Activated T-cell treated with anti-CD3 and anti-CD28 coated beads, Interleukin-2, amount 50 U/mL, for 72 hours (primary cell): Measurements from ENCODE around the gene BABAM2. TPM values are rescaled to one million over a fixed set of nuclear protein-coding genes. Genes with fewer than 3 reads are reported as not detected.

Source experiments
- ATAC-seq, 2 donors: fragments of 150-1000 bp; cut with Tn5 transposase; replicated peaks in 1 of 2; 2 replicates each; pipeline ENCODE4 v1.10.0; 2021; ENCODE audit warnings: moderate library complexity in 2 of 2, mild to moderate bottlenecking in 1 of 2
- DNase-seq, 2 donors: peaks; one replicate each; pipeline ENCODE4 v3.0.0; 2021 to 2022; ENCODE audit warnings: mixed read lengths in 1 of 2
- H3K27ac Mint-ChIP-seq: one replicate; pipeline ENCODE4 v1.8.0; 2022; ENCODE audit warnings: mild to moderate bottlenecking, moderate library complexity, mixed read lengths
- H3K27me3 Mint-ChIP-seq: one replicate; pipeline ENCODE4 v1.8.0; 2022; ENCODE audit warnings: low read depth, mixed read lengths
- H3K36me3 Mint-ChIP-seq, 2 donors: one replicate each; pipeline ENCODE4 v1.8.0; 2022; ENCODE audit warnings: mixed read lengths in 2 of 2, mild to moderate bottlenecking in 1 of 2; ENCODE audit not compliant: insufficient read depth in 2 of 2
- H3K4me1 Mint-ChIP-seq: one replicate; pipeline ENCODE4 v1.8.0; 2022; ENCODE audit warnings: low read depth, mixed read lengths
- H3K4me3 Mint-ChIP-seq, 2 donors: one replicate each; pipeline ENCODE4 v1.8.0; 2022; ENCODE audit warnings: mild to moderate bottlenecking in 2 of 2, mixed read lengths in 2 of 2, moderate library complexity in 2 of 2
- H3K9me3 Mint-ChIP-seq, 2 donors: one replicate each; pipeline ENCODE4 v1.8.0; 2022; ENCODE audit warnings: mixed read lengths in 2 of 2
- total RNA-seq, 2 donors: library from RNA; stranded (reverse); gene quantifications; one replicate each; pipeline ENCODE4 v1.2.3, GENCODE V29; 2022

BABAM2 gene
- total RNA-seq, 2 donors from 2014 or later: 96.6 to 97.2 TPM

DNA sequence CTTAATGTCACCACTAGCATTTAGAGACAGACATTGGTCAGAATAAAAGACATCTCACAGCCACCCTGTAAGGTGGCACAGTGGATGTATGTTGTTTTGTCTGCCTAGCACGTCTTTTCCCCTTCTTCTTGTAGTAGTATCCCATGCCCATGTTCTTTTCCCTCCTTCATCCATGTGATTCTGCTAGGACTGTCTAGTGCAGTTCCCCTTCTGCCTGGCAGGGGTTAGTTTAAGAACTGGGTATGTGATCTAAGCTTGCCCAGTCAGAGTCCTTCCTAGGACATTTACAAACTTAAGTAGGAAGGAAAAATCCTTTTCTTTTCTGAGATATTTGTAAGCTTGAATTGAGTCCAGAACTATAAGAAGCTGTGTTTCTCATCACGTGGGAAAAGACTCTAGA is 172.3 kb downstream of the BABAM2 start:
- no peaks in the 10 kb centered on the region for H3K27me3 Mint-ChIP-seq
- H3K36me3 Mint-ChIP-seq: peaks cover 6 to 17% of the 10 kb centered on the region in 2 donors
- H3K27ac Mint-ChIP-seq: no peak overlapping the region
- no peak overlapping the region for H3K4me3 Mint-ChIP-seq
- H3K9me3 Mint-ChIP-seq: peaks cover 0 to 2% of the 10 kb centered on the region in 2 donors
- ATAC-seq (peak; percentile 25), DNase-seq (no peak)
- peaks cover 21% of the 10 kb centered on the region for H3K4me1 Mint-ChIP-seq

DNA sequence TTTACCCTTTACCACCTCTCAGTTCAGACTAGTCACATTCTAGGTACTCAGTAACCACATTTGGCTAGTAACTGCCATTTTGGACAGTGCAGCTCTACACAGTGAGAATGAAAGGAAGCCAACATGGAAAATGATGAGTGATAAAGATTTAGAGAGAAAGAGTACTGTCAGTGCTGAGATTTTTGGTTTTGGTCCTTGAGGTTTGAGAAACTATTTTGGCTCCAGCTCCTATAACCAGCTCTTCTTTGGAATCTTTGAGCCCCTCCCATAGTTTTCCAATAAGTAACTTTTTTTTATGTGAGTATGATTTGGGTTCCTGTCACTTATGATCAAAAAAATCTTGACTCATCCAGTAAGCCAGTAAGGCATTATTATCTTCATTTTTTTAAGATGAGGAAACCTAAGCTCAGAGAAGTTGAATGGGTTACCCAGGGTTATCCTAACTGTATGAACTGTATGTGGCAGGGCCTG is 173.0 kb downstream of the BABAM2 start:
- no peak overlapping the region for H3K27ac Mint-ChIP-seq
- peaks cover 0 to 2% of the 10 kb centered on the region in 2 donors for H3K9me3 Mint-ChIP-seq
- peak; percentile 87 to 99 for ATAC-seq
- peaks cover 21% of the 10 kb centered on the region for H3K4me1 Mint-ChIP-seq
- no peak overlapping the region for H3K4me3 Mint-ChIP-seq
- no peak for DNase-seq
- peaks cover 6 to 13% of the 10 kb centered on the region in 2 donors for H3K36me3 Mint-ChIP-seq
- H3K27me3 Mint-ChIP-seq: no peaks in the 10 kb centered on the region

DNA sequence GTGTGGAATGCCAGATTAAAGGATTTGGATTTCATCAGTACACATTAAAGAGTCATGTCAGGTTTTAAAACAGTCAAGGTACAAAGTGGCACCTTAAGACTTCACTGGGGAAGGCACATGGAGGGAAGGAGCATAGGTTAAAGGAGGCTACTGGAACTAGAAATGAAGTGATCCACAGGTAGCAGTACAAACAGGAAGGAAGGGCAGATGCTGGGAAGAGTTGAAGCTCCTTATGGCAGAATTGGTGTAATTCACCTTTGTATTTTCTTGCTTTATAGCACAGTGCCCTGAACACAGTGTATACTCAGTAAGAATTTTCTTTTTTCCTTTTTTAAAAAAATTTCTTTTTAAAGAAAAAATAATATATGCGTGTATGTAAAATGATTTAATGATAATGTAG is 177.1 kb downstream of the BABAM2 start:
- H3K4me3 Mint-ChIP-seq: no peak overlapping the region
- no peaks in the 10 kb centered on the region for H3K9me3 Mint-ChIP-seq
- H3K27ac Mint-ChIP-seq: no peak overlapping the region
- ATAC-seq (no peak), DNase-seq (no peak)
- H3K27me3 Mint-ChIP-seq: no peaks in the 10 kb centered on the region
- H3K36me3 Mint-ChIP-seq: peaks cover 0 to 2% of the 10 kb centered on the region in 2 donors
- peaks cover 19% of the 10 kb centered on the region for H3K4me1 Mint-ChIP-seq

DNA sequence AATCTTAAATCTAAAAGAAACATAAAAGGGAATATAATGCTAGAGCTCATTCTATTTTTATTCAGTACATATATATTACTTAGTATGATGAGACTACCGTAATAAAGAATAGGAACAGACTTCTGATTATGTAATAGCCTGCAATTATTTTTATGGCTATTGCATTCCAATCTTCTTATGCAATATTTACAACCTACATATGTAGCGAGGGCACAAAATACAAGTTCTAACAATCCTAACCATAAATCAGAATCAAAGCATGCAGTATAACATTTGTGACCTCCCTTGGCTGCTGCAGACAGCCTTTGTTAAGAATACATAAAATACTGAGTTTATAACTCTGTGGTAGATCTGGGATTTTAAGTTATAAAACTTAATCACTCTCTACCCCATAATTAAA is 177.6 kb downstream of the BABAM2 start:
- ATAC-seq: no peak
- Mint-ChIP-seq H3K36me3 (peaks cover 0 to 2% of the 10 kb centered on the region in 2 donors), H3K27me3 (no peaks in the 10 kb centered on the region), H3K27ac (no peak overlapping the region), H3K9me3 (no peaks in the 10 kb centered on the region), H3K4me3 (no peak overlapping the region), H3K4me1 (peaks cover 15% of the 10 kb centered on the region)
- no peak for DNase-seq

DNA sequence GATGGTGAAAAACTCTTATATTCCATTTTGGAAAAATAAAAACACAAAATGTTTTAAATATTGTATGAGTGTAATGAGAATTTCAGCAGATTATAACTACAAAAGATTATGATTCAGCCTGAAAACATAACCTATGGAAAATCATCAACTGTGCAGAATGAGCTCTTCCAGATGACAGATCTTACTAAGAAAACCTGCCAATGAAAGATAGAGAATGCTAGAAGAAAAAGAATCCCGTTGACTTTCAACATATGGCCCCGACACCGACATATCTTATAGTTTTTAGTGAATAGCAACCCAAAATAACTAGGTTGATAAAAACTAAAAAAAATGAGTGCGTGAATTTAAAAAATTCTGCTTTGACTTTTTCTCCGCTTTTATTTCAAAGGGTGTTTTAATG is 178.0 kb downstream of the BABAM2 start:
- no peak for ATAC-seq
- no peak for DNase-seq
- Mint-ChIP-seq H3K36me3 (peaks cover 0 to 2% of the 10 kb centered on the region in 2 donors), H3K27me3 (no peaks in the 10 kb centered on the region), H3K4me3 (no peak overlapping the region), H3K27ac (no peak overlapping the region), H3K4me1 (peaks cover 10% of the 10 kb centered on the region), H3K9me3 (no peaks in the 10 kb centered on the region)

DNA sequence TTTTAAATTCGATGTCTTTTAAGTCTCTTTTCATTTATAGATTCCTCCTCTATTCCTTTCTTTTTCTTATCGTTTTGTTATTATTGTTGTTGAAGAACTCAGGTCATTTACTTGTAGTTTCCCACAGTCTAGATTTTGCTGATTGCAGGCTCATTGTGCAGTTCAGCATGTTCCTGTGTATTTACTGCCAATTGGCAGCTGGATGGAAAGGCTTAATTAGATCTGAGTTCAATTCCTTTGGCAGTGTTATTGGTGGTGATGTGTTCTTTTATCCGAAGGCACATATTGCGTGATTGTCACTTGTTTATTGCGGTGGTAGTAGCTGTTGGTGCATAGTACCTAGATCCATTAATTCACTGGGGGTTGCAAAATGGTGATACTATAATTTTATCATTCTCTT is 180.7 kb downstream of the BABAM2 start:
- Mint-ChIP-seq H3K4me3 (no peak overlapping the region), H3K27me3 (no peaks in the 10 kb centered on the region), H3K9me3 (no peaks in the 10 kb centered on the region), H3K4me1 (no peaks in the 10 kb centered on the region), H3K27ac (no peak overlapping the region), H3K36me3 (peaks cover 0 to 2% of the 10 kb centered on the region in 2 donors)
- ATAC-seq: no peak
- DNase-seq: no peak

DNA sequence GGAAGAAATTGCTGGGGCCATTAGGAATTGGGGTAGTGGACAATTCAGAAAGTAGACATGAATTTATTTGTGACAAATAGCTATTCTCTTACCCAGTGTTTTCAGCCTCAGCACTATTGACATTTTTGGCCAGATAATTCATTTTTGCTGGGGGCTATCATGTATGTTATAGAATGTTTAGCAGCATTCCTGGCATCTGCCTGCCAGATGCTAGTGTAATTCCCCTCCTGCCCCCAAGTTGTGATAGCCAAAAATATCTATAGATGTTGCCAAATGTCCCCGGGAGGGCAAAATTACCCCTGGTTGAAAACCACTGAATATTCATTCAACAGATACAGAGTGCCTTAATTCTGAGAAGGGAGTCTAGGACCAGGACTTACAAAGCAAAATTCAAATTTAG is 183.6 kb downstream of the BABAM2 start:
- no peak for DNase-seq
- Mint-ChIP-seq H3K4me1 (no peaks in the 10 kb centered on the region), H3K27ac (no peak overlapping the region), H3K4me3 (no peak overlapping the region), H3K36me3 (peaks cover 0 to 1% of the 10 kb centered on the region in 2 donors), H3K9me3 (no peaks in the 10 kb centered on the region), H3K27me3 (no peaks in the 10 kb centered on the region)
- ATAC-seq: no peak

DNA sequence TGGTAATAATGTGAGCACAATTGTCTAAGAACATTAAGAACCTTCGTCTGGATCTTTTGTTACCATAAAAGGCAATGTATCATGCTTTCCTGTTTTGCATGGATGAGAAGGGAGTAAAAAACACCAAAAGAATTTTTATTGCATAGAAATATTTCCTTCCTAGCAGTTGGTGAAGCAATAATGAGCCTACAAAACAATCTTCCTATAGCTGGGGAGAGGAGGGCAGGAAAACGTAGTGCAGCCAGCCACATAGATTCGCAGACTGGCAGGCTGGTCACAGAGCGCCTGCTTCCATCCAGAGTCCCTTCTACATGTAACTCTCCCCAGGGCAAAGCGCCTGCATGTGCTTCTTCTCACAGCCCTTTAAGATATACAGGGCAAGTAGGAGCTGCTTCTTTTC is 190.4 kb downstream of the BABAM2 start:
- Mint-ChIP-seq H3K4me1 (peaks cover 25% of the 10 kb centered on the region), H3K36me3 (peaks cover 0 to 1% of the 10 kb centered on the region in 2 donors), H3K4me3 (no peak overlapping the region), H3K27me3 (no peaks in the 10 kb centered on the region), H3K27ac (no peak overlapping the region), H3K9me3 (no peaks in the 10 kb centered on the region)
- no peak for DNase-seq
- no peak for ATAC-seq

DNA sequence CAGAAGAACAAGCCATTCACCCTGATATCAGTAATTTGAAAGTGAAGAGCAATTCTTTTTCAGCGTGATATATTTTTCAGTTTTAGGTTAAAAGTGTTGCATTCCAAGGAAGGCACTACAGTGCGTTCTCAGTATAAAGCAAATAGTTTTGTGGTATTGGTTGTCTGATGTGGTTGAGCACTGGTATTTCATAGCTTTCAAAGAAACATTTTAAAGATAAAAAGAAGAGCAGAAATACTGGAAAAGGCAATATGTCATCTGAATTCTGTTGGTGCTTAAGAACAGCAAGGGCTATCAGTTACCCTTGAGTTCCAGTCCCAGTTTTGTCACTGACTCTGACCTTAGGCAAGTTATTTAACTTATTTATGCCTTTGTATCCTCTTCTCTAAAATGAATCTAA is 191.6 kb downstream of the BABAM2 start:
- H3K9me3 Mint-ChIP-seq: no peaks in the 10 kb centered on the region
- H3K36me3 Mint-ChIP-seq: peaks cover 0 to 1% of the 10 kb centered on the region in 2 donors
- H3K4me3 Mint-ChIP-seq: no peak overlapping the region
- no peaks in the 10 kb centered on the region for H3K27me3 Mint-ChIP-seq
- DNase-seq (no peak), ATAC-seq (no peak)
- no peak overlapping the region for H3K27ac Mint-ChIP-seq
- H3K4me1 Mint-ChIP-seq: peaks cover 25% of the 10 kb centered on the region

DNA sequence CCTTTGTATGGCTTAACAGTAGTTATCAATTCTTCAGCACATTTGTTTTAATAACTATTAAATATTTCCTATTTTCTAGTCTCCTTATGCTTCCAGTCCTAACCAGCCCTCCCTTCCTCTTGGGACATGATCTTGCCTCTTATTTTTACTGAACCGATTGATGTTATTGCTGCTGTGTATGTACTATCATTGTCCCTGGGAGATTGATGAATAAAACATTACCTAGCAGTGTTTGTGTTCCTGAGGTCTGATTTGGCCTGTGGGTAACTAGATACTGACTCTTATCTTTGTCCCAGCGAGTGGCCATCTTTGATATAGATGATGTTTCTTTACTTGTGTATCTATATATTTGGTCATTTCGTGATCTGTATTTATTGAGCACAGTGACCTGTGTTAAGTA is 192.9 kb downstream of the BABAM2 start:
- Mint-ChIP-seq H3K27ac (no peak overlapping the region), H3K36me3 (no peaks in the 10 kb centered on the region), H3K27me3 (no peaks in the 10 kb centered on the region), H3K4me1 (peaks cover 25% of the 10 kb centered on the region), H3K4me3 (no peak overlapping the region), H3K9me3 (no peaks in the 10 kb centered on the region)
- ATAC-seq: no peak
- DNase-seq: no peak

DNA sequence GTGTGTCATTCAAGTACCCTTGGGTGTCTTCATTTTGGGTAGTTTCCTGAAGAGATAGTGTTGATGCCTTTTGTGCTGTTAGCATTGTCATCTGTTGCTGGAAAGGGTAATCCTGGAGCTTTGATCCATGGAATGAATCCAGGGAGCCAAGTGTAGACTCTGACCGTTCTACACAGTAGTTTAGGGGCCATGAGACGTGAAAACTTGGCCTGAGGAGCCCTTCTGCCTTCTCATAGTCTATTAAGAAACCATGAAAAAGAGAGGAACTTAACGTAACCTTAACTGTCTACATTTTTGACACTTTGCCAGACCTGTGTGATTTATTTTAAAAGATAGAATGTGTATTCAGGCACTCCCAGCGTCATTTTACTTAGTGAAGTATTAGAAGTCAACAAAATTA is 194.0 kb downstream of the BABAM2 start:
- Mint-ChIP-seq H3K27me3 (no peaks in the 10 kb centered on the region), H3K27ac (no peak overlapping the region), H3K4me1 (peaks cover 25% of the 10 kb centered on the region), H3K4me3 (no peak overlapping the region), H3K36me3 (no peaks in the 10 kb centered on the region), H3K9me3 (no peaks in the 10 kb centered on the region)
- ATAC-seq: no peak
- DNase-seq: no peak

DNA sequence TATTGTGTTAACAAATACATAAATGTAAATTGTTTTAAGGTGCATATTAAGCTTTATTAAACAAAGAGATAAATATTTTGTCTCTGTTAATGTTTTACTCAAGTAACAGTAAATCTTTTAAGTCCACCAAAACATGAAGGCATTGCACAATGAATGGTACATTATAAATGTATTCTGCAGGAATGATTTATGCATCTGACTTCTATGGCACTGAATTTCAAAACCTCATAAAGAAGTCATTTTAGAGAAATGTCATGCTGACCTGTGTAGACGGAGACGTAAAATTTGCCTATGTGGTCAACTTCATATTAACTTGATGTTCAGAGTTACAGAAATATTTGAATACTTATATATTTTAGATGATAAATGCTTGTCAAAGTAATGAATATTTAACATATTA is 194.7 kb downstream of the BABAM2 start:
- Mint-ChIP-seq H3K4me1 (peaks cover 22% of the 10 kb centered on the region), H3K4me3 (no peak overlapping the region), H3K36me3 (no peaks in the 10 kb centered on the region), H3K9me3 (no peaks in the 10 kb centered on the region), H3K27ac (no peak overlapping the region), H3K27me3 (no peaks in the 10 kb centered on the region)
- no peak for DNase-seq
- ATAC-seq: no peak

DNA sequence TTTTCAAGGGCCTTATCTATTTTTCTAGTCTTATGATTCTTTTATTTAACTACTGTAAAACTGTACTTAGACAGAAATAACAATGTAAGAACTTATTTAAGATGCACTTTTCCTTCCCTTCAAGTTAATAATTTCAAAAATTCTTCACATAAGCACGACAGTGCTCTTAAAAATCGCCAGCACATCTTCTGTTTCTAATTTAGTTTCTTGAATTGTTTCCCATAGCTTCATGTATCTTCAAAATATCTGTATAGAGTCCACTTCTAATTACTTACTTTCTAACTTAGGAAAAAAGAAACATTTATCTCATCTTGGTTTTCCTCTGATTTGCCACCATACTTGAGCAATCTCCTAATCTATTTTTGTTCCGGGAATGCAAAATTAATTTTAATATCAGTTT is 196.1 kb downstream of the BABAM2 start:
- DNase-seq (no peak), ATAC-seq (no peak)
- Mint-ChIP-seq H3K4me3 (no peak overlapping the region), H3K9me3 (no peaks in the 10 kb centered on the region), H3K27ac (no peak overlapping the region), H3K36me3 (no peaks in the 10 kb centered on the region), H3K4me1 (peaks cover 7% of the 10 kb centered on the region), H3K27me3 (no peaks in the 10 kb centered on the region)

DNA sequence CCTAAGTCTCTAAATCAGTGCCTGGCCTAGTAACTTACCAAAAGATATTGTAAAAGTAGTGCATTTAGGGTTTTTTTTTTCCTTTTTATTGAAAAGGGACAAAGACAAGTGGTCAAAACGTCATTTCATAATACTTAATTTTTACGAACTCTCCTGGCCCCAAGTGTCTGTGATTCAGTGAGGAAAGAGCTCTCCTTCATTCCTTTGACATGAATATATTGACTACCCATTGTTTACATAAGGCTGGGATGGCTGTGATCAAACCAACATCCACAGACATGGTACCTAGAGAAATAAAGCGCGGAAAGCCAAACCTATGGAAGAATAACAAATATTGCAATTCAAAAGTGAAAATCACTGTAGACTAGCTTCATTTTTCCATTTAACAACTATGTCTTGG is 198.4 kb downstream of the BABAM2 start:
- no peaks in the 10 kb centered on the region for H3K4me1 Mint-ChIP-seq
- H3K36me3 Mint-ChIP-seq: no peaks in the 10 kb centered on the region
- H3K27ac Mint-ChIP-seq: no peak overlapping the region
- no peak for ATAC-seq
- no peaks in the 10 kb centered on the region for H3K9me3 Mint-ChIP-seq
- no peak overlapping the region for H3K4me3 Mint-ChIP-seq
- no peaks in the 10 kb centered on the region for H3K27me3 Mint-ChIP-seq
- DNase-seq: no peak
